ENCODE results near the gene ATP6V0A4. TPM values are rescaled to one million over a fixed set of nuclear protein-coding genes. Genes with fewer than 3 reads are reported as not detected.

ATP6V0A4 gene
- total and polyA plus RNA-seq, 2 experiments from 2014 or later, result 0.43 TPM

DNA sequence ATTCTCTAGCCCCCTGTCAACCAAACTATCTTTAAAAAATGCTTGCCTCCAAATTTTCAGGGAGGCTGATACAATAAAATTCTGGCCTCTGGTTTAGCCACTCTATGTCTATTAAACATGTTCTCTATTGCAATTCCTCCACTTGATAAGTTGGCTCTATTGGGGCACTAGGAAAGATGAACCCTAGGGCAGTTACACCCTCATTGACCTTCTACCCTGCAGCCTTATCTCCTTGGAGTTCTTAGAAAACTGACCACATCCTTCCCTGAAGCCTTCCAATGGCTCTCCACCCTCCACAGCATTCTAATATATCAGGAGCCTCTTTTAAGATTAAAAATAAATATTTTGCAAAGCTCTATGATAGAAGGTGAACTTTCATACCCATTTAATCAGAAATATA is 127.4 kb downstream of the ATP6V0A4 start:
- Histone ChIP-seq H3K9ac (no peak overlapping the region), H3K27me3 (replicated peaks; ENCODE audit: insufficient read depth) (no peaks in the 10 kb centered on the region), H3K9me2 (ENCODE audit: insufficient read depth) (no peaks in the 10 kb centered on the region), H3K4me3 (no peak overlapping the region), H3K27ac (no peak overlapping the region), H3K4me2 (ENCODE audit: unreplicated experiment) (no peak overlapping the region), H3F3A (ENCODE audit: insufficient read depth) (no peaks in the 10 kb centered on the region), H3K9me3 (ENCODE audit: low read depth) (no peaks in the 10 kb centered on the region), H3K4me1 (ENCODE audit: insufficient read depth) (no peaks in the 10 kb centered on the region), H4K20me1 (ENCODE audit: insufficient read depth) (no peaks in the 10 kb centered on the region), H2AFZ (no peak overlapping the region), H3K36me3 (ENCODE audit: low read depth) (no peaks in the 10 kb centered on the region), H3K79me2 (ENCODE audit: insufficient read depth) (no peaks in the 10 kb centered on the region)
- DNase-seq, result no peak
- in situ Hi-C loops (cut with MboI), result no loop called here
- no peak for TF ChIP-seq EZH2phosphoT487 (IDR thresholded peaks at IDR 0.05; ENCODE audit: insufficient read depth, low read depth)
- no peak for TF ChIP-seq EZH2 (IDR thresholded peaks at IDR 0.05; ENCODE audit: insufficient read depth, poor library complexity, severe bottlenecking)

DNA sequence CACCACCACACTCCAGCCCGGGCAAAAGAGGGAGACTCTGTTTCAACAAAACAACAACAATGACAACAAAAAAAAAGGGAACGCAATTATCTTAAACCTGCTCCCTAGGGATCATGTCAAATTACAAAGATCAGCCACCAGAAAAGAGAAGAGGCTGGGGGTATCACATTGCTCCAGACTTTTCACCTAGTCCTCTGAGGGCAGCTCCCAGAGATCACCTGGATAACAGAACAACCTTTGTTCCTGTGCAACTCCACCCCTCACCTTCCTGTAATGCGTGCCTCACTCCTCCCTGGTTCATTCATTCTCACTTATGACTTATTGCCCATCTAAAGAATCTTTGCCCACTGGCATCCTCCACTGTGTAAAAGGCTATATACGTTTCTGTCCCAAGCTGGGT is 128.6 kb downstream of the ATP6V0A4 start:
- in situ Hi-C loops (cut with MboI), result no loop called here
- Histone ChIP-seq H3K79me2 (ENCODE audit: insufficient read depth) (no peaks in the 10 kb centered on the region), H3K4me3 (no peak overlapping the region), H2AFZ (no peak overlapping the region), H3K27ac (no peak overlapping the region), H3K9me2 (ENCODE audit: insufficient read depth) (no peaks in the 10 kb centered on the region), H3K27me3 (replicated peaks; ENCODE audit: insufficient read depth) (no peaks in the 10 kb centered on the region), H3K4me1 (ENCODE audit: insufficient read depth) (no peaks in the 10 kb centered on the region), H4K20me1 (ENCODE audit: insufficient read depth) (no peaks in the 10 kb centered on the region), H3K4me2 (ENCODE audit: unreplicated experiment) (no peak overlapping the region), H3F3A (ENCODE audit: insufficient read depth) (no peaks in the 10 kb centered on the region), H3K9me3 (ENCODE audit: low read depth) (no peaks in the 10 kb centered on the region), H3K9ac (no peak overlapping the region), H3K36me3 (ENCODE audit: low read depth) (no peaks in the 10 kb centered on the region)
- DNase-seq, result no peak
- no peak for TF ChIP-seq EZH2 (IDR thresholded peaks at IDR 0.05; ENCODE audit: insufficient read depth, poor library complexity, severe bottlenecking)
- no peak for TF ChIP-seq EZH2phosphoT487 (IDR thresholded peaks at IDR 0.05; ENCODE audit: insufficient read depth, low read depth)
- WGBS, 2 experiments (ENCODE audit: low coverage in 1 of 2, low lambda C conversion rate in 2 of 2, missing lambda C conversion rate in 2 of 2), result 15 to 17% methylated on average over 4 of the region's 4 CpGs

GRCh38 chr7:138668946-138669345 is 129.1 kb downstream of the ATP6V0A4 start:
- Histone ChIP-seq H3F3A (ENCODE audit: insufficient read depth) (no peaks in the 10 kb centered on the region), H3K4me2 (ENCODE audit: unreplicated experiment) (no peak overlapping the region), H3K4me1 (ENCODE audit: insufficient read depth) (no peaks in the 10 kb centered on the region), H3K4me3 (no peak overlapping the region), H3K9me2 (ENCODE audit: insufficient read depth) (no peaks in the 10 kb centered on the region), H2AFZ (no peak overlapping the region), H3K9ac (no peak overlapping the region), H4K20me1 (ENCODE audit: insufficient read depth) (no peaks in the 10 kb centered on the region), H3K27ac (no peak overlapping the region), H3K36me3 (ENCODE audit: low read depth) (no peaks in the 10 kb centered on the region), H3K79me2 (ENCODE audit: insufficient read depth) (no peaks in the 10 kb centered on the region), H3K9me3 (ENCODE audit: low read depth) (no peaks in the 10 kb centered on the region), H3K27me3 (replicated peaks; ENCODE audit: insufficient read depth) (no peaks in the 10 kb centered on the region)
- no peak for DNase-seq
- TF ChIP-seq EZH2phosphoT487 (IDR thresholded peaks at IDR 0.05; ENCODE audit: insufficient read depth, low read depth) (no peak), EZH2 (IDR thresholded peaks at IDR 0.05; ENCODE audit: insufficient read depth, poor library complexity, severe bottlenecking) (no peak)
- in situ Hi-C loops (cut with MboI), result no loop called here
- 5 to 16% methylated on average over 3 of the region's 3 CpGs for WGBS, 2 experiments (ENCODE audit: low coverage in 1 of 2, low lambda C conversion rate in 2 of 2, missing lambda C conversion rate in 2 of 2)

DNA sequence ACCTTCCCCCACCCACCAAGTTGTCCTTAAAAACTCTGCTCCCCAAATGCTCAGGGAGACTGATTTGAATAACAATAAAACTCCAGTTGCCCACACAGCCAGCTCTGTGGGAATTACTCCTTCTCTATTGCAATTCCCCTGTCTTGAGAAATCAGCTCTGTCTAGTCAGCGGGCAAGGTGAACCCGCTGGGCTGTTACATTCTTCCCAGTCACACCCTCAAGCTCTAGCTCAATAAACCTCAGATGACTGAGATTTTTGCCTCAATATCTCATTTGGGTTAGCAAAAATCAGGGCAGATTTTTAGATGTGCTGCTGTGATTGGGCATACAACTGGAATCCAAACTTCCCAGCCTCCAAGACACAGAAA is 129.8 kb downstream of the ATP6V0A4 start:
- in situ Hi-C loops (cut with MboI), result no loop called here
- no peaks in the 10 kb centered on the region for H4K20me1 ChIP-seq (ENCODE audit: insufficient read depth)
- H3K9me3 ChIP-seq (ENCODE audit: low read depth), result no peaks in the 10 kb centered on the region
- no peaks in the 10 kb centered on the region for H3F3A ChIP-seq (ENCODE audit: insufficient read depth)
- no peaks in the 10 kb centered on the region for H3K4me1 ChIP-seq (ENCODE audit: insufficient read depth)
- H3K36me3 ChIP-seq (ENCODE audit: low read depth), result no peaks in the 10 kb centered on the region
- no peak overlapping the region for H3K27ac ChIP-seq
- H3K4me2 ChIP-seq (ENCODE audit: unreplicated experiment), result no peak overlapping the region
- H3K79me2 ChIP-seq (ENCODE audit: insufficient read depth), result no peaks in the 10 kb centered on the region
- no peak for DNase-seq
- WGBS, 2 experiments (ENCODE audit: low coverage in 1 of 2, low lambda C conversion rate in 2 of 2, missing lambda C conversion rate in 2 of 2), result 48 to 61% methylated on average over 2 of the region's 2 CpGs
- no peak overlapping the region for H3K9ac ChIP-seq
- H3K27me3 ChIP-seq (replicated peaks; ENCODE audit: insufficient read depth), result peaks cover 6% of the 10 kb centered on the region
- no peak overlapping the region for H2AFZ ChIP-seq
- no peaks in the 10 kb centered on the region for H3K9me2 ChIP-seq (ENCODE audit: insufficient read depth)
- no peak for TF ChIP-seq EZH2 (IDR thresholded peaks at IDR 0.05; ENCODE audit: insufficient read depth, poor library complexity, severe bottlenecking)
- TF ChIP-seq EZH2phosphoT487 (IDR thresholded peaks at IDR 0.05; ENCODE audit: insufficient read depth, low read depth), result no peak
- no peak overlapping the region for H3K4me3 ChIP-seq

GRCh38 chr7:138667535-138668228 is 130.3 kb downstream of the ATP6V0A4 start:
- Histone ChIP-seq H3K79me2 (ENCODE audit: insufficient read depth) (no peaks in the 10 kb centered on the region), H3K4me1 (ENCODE audit: insufficient read depth) (no peaks in the 10 kb centered on the region), H4K20me1 (ENCODE audit: insufficient read depth) (no peaks in the 10 kb centered on the region), H3K27ac (no peak overlapping the region), H3K4me3 (no peak overlapping the region), H3K36me3 (ENCODE audit: low read depth) (no peaks in the 10 kb centered on the region), H3K9ac (no peak overlapping the region), H3F3A (ENCODE audit: insufficient read depth) (no peaks in the 10 kb centered on the region), H2AFZ (no peak overlapping the region), H3K4me2 (ENCODE audit: unreplicated experiment) (no peak overlapping the region), H3K9me3 (ENCODE audit: low read depth) (no peaks in the 10 kb centered on the region), H3K9me2 (ENCODE audit: insufficient read depth) (no peaks in the 10 kb centered on the region), H3K27me3 (replicated peaks; ENCODE audit: insufficient read depth) (peaks cover 11% of the 10 kb centered on the region)
- no peak for DNase-seq
- TF ChIP-seq EZH2 (IDR thresholded peaks at IDR 0.05; ENCODE audit: insufficient read depth, poor library complexity, severe bottlenecking), result no peak
- TF ChIP-seq EZH2phosphoT487 (IDR thresholded peaks at IDR 0.05; ENCODE audit: insufficient read depth, low read depth), result no peak
- in situ Hi-C loops (cut with MboI), result no loop called here
- 29 to 31% methylated on average over 6 of the region's 6 CpGs for WGBS, 2 experiments (ENCODE audit: low coverage in 1 of 2, low lambda C conversion rate in 2 of 2, missing lambda C conversion rate in 2 of 2)

All from GM23248 (cell line).